ENCODE measurements around the gene MACIR.

GRCh38 chr5:103258957-103259704, 568 bp downstream of the MACIR start:
- peak; percentile 64 for TF ChIP-seq POLR2A (IDR thresholded peaks at IDR 0.05; ENCODE audit: low read length)
- no peak for TF ChIP-seq GATA1 (IDR thresholded peaks at IDR 0.05; ENCODE audit: low read depth, low read length)

All from erythroblast (primary cell).